Measurements from ENCODE around the gene FRMPD1.

FRMPD1 gene

GRCh38 chr9:37683531-37684371 is 33.0 kb downstream of the FRMPD1 start:
- DNase-seq = no peak

GRCh38 chr9:37692622-37693221 is 42.0 kb downstream of the FRMPD1 start:
- no peak for DNase-seq

GRCh38 chr9:37693260-37693659 is 42.5 kb downstream of the FRMPD1 start:
- DNase-seq = no peak

DNA sequence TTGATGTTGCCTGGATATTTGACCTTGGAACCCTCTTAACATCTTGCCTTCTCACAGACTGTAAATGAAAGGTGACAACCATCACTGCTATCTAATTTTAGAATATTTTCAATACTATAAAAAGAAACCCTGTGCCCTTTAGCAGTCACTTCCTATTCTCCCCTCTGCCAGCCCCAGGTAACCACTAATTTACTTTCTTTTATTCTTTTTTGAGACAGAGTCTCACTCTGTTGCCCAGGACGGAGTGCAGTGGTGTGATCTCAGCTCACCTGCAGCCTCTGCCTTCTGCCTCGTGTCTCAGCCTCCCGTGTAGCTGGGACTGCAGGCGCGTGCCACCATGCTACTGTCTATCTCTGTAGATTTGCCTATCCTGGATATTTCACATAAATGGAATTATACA is 43.6 kb downstream of the FRMPD1 start:
- DNase-seq = no peak

DNA sequence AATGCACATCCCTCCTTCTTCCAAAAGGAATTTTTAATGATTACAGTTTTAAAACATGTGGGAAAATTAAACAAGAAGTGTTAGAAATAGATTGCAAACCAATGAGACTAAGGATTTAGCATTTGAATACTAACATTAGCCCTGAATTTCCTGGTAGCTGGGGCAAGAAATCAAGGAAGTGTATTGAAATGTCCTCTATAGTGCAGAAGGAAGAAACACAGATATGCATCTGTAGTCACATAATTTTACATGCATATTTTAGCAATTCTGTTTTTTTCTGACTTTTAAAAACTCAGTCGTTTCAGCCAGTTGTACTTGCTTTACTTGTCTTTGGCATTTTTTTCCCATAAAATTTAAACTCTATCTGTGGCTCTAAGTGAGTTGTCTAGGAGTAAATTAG is 45.8 kb downstream of the FRMPD1 start:
- DNase-seq = no peak

DNA sequence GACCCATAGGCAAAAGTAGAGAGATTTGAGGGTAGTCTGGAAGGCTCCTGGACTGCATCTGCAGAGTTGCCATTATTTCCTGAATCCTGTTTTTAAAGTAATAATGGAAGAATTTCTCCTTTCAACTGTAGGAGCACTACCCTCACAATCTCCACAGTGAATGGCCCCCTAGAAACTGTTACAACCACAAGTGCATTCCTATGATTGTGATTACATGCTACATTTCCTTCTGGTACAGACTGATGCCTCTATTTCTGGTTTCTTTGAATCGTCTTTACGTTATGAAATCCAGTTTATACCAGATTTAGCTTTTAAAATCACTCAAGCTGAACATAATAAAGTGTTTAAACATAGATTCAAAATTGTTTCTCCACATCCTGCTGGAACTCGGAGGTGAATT is 49.4 kb downstream of the FRMPD1 start:
- DNase-seq = no peak

- DNase-seq = no peak
Observed at GRCh38 chr9:37700900-37701299, 50.1 kb downstream of the FRMPD1 start.

GRCh38 chr9:37705787-37706186 is 55.0 kb downstream of the FRMPD1 start:
- no peak for DNase-seq

DNA sequence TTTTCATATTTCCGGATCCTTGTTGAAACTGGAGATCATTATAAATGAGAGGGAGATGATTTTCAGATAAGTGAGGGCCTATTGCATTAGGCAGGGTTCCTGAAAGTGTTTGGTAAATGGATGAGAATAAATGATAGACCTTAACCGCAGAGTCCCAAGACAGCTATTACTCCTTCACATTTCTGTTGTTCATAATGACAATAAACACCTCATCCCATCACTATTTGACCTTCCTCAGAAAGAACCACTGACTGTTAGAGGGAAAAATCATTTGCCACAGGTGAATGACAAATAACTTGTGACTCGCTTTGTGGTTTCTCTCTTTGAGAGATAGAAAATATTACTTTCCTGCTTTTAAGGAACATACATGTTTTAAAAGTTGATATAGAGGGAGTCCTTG is 55.5 kb downstream of the FRMPD1 start:
- DNase-seq = no peak

- DNase-seq = no peak
Observed at GRCh38 chr9:37707748-37708147, 57.0 kb downstream of the FRMPD1 start.

DNA sequence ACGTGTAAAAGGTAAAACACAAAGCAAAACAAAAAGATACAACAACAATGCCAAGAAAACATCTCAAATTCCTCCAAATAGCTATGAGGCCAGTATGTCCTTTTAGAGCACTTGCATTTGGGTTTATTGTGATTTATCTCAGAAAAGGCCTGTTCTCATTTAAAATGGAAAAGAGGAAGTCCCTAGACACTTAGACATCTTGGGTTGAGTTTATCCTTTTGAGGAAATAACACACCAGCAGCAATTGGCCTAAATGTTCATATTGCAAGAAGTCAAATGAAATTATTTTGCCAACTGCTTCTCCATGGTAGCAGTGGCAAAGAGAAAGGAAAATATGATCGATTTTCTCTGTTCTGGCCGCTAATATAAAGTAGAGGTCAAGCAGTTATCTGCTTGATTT is 59.3 kb downstream of the FRMPD1 start:
- no peak for DNase-seq

DNA sequence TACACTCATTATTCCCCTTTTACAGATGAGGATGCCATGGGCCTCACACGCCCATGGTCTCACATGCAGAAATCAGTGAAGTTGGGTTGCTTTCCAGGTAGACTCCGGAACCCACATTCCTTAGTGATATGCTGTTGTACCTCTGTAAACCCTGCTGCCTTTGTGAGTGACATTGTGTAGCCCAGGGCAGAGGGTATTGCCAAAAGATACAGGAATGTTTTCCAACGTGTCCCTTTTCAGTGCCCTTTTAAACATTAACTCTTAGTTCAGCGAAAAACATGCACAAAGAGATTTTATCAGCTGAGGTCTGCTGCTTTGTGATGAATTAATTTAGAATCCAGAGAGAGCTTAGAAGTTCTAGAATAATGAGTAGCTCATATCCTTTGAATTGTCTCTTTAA is 64.5 kb downstream of the FRMPD1 start:
- no peak for DNase-seq

- no peak for DNase-seq
Observed at GRCh38 chr9:37715991-37716505, 65.3 kb downstream of the FRMPD1 start.

GRCh38 chr9:37719526-37719925 is 68.8 kb downstream of the FRMPD1 start:
- no peak for DNase-seq

- DNase-seq = no peak
Observed at GRCh38 chr9:37727013-37727412, 76.3 kb downstream of the FRMPD1 start.

GRCh38 chr9:37729499-37729898 is 78.7 kb downstream of the FRMPD1 start:
- DNase-seq = no peak

- DNase-seq = no peak
Observed at GRCh38 chr9:37730256-37730655, 79.5 kb downstream of the FRMPD1 start.

DNA sequence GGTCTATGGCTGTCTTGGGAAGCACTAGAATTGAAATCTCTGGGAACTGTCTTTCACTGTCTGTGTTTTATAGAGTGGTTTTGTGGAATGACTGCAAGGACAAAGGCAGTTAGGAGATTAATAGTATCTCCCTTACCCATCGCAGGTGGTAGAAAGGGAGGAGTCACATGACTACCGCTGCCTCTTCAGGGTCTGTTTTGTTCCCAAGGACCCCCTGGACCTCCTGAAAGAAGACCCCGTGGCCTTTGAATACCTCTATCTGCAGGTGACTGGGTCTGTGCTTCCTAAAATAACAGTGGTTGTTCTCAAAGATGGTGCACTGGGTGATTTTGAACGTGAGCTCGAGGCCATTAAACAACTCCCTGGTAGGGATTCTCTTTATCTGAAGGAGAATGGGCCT is 80.1 kb downstream of the FRMPD1 start:
- DNase-seq = no peak

GRCh38 chr9:37732086-37732741 is 81.5 kb downstream of the FRMPD1 start:
- DNase-seq = no peak

DNA sequence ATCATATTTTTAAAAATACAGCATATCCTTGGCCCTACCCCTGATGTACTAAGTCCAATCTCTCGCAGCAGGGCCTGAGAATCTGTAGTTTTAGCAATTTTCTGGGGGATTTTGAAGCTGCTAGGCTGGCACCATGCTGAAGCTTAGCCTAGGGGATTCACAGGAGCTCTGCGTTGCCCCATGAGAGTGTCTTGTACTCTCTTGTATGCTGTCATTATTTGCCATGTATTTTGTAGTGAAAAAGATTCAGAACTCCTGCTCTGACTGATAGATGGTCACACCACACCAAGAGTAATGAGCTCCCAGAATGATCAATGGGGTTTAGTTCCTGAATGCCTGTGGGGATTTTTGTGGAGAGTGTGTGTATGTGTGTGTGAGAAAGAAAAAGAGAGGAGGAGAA is 82.2 kb downstream of the FRMPD1 start:
- no peak for DNase-seq

DNA sequence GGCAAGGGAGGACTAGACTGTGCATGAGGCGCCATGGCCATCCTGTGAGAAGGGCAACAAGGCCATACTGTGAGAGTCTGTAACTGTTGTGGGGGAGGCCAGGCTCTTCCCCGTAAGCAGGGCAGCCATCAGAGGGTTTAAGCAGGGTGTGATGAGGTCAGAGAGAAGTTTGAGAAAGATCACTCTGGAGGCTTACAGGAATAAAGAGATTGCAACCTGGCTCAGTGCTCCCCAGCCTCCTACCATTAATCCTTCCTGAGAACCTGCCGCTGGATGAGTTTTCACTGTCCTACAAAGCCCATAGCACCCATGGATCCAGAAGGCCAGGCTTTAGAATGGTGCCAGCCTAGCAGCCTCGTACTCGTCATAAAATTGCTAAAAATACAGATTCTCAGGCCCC is 88.5 kb downstream of the FRMPD1 start:
- no peak for DNase-seq

DNA sequence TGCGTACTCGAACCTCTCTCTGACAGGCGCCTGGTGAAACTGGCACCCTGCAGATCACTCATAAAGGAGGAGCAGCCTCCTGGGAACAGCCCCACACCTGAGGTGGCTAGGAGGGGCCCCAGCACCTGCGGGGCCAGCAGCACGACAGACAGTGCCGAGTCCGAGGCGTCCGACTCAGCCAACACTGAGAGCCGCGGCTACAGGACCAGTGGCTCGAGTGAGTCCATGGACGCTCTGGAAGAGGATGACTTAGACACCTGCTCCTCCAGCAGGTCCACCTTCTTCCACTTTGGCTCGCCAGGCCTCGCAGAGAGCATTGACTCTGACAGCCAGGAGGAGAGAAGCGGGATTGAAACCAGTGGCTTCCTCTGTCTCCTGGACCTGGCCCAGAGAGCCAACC is 89.4 kb downstream of the FRMPD1 start:
- DNase-seq = no peak

DNA sequence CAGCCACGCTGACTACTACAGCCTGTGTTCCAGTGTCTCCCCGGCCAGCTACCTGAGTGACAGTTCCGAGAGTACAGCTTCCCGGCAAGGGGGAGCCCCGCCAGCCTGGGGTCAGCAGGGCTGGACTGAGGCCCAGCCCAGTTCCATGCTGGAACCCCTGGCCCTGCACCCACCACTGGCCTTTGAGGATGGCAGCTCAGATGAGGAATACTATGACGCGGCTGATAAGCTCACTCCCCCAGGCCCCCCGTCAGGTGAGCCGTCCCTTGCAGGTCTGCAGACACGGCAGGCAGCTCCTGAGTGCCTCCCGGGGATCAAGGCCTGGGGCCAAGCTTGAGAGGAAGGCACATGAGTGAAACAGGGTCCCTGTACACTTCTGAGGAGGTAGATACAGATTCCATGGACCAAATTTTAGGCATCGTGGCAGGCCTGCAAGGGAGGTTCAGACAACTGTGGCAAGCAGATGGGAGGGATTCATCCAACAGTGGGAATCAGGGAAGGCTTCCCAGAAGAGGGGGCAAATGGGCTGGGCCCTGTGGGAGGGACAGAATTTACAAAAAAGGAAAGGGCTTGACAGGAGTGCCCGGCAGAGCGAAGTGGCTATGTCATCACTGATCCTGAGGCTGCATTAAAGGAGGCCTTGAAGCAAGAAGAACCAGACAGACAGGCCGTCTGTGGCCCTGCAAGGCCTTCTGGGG is 90.0 kb downstream of the FRMPD1 start:
- no peak for DNase-seq
